Measurements from ENCODE around the gene WNT6. TPM values are rescaled to one million over a fixed set of nuclear protein-coding genes. Genes with fewer than 3 reads are reported as not detected.

The WNT6 gene
- polyA plus RNA-seq, 1 experiment = not detected

DNA sequence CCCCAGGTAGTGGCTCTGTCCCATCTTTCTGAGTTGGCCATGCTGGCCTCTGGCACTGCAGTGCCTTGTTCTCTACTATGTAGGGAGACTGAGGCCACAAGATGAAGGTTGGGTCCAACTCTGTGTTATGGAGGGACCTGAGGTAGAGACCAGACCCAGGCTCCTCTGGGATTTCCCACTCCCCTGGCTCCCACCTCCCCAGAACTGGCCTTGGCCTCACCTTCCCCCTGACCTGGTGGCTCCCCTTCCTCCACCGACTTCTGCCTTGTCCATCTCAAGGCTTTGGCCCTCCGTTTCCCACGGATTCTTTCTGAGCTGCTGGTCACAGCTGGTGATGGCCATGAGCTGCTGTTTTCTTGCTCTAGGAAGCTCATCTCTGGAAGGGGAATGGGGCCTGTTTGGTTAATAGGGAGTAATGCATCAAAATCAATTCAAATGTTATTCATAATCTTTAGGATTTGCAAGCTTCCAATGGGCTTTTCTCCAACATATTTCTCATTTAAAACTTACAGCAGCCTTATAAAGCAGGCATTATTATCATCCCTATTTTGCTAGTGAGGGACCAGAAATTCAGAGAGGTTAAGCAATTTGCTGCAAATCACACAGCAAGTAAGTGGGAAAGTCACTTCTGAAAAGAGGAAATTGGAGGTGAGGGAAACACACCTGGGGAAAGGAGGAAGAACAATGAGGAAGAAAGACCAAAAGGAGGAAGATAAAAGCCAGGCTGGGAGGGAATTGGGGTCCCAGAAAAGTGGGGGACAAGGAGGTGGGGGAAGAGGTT is 28.9 kb upstream of the WNT6 start:
- DNase-seq (ENCODE audit: low read depth) = no peak
- CTCF ChIA-PET = no interaction called here
- POLR2A ChIA-PET = no interaction called here
- no peaks in the 10 kb centered on the region for H3K36me3 ChIP-seq (ENCODE audit: control insufficient read depth, insufficient read depth, low read length)
- peaks cover 2% of the 10 kb centered on the region for H3K27me3 ChIP-seq (ENCODE audit: control insufficient read depth, insufficient read depth, low read length)
- TF ChIP-seq CTCF (IDR thresholded peaks at IDR 0.05; ENCODE audit: insufficient read depth, low read depth, low read length) = no peak
- H3K4me3 ChIP-seq (ENCODE audit: low read depth, low read length) = no peak overlapping the region

- no peak for TF ChIP-seq CTCF (IDR thresholded peaks at IDR 0.05; ENCODE audit: insufficient read depth, low read depth, low read length)
- DNase-seq (ENCODE audit: low read depth) = no peak
- Histone ChIP-seq H3K36me3 (ENCODE audit: control insufficient read depth, insufficient read depth, low read length) (no peaks in the 10 kb centered on the region), H3K27me3 (ENCODE audit: control insufficient read depth, insufficient read depth, low read length) (peaks cover 2% of the 10 kb centered on the region), H3K4me3 (ENCODE audit: low read depth, low read length) (no peak within 1 kb of the TSS)
- ChIA-PET CTCF (interaction anchor here (1.2 to 3.8 kb wide), 2 partner anchors 21 to 121 kb away, joined by 3 to 12 read pairs; partner anchors contain the start of gene TTLL4), POLR2A (no interaction called here)
These were observed 28.1 kb upstream of the WNT6 start, which contains the start of gene PRKAG3 for GRCh38 chr2:218831378-218831990. Gene PRKAG3, minus strand, starts transcription at chr2:218831803.

DNA sequence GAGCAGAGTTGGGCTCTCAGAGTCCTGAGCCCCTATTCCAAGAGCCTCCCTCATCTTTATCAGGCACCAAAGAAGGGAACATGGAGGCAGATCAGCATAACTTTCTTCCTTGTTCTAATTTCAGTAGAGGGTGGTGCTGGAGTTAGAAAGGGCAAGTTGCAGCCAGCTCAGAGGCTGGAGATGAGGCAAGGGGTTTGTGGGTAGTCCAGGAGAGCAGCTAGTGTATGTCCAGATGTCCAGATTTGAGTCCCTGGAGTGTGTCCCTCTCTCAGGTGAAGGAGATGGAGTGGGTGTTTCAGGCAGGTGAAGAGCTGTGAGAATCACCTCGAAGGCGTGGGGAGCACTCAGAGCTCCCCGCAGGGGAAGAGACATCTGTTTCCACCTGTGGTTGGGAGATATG is 27.5 kb upstream of the WNT6 start:
- TF ChIP-seq CTCF (IDR thresholded peaks at IDR 0.05; ENCODE audit: insufficient read depth, low read depth, low read length) = no peak
- POLR2A ChIA-PET = no interaction called here
- DNase-seq (ENCODE audit: low read depth) = no peak
- CTCF ChIA-PET = interaction anchor here (0.8 to 3.8 kb wide), 3 partner anchors 20 to 121 kb away, joined by 3 to 12 read pairs (median 3); partner anchors contain the start of gene TTLL4
- H3K36me3 ChIP-seq (ENCODE audit: control insufficient read depth, insufficient read depth, low read length) = no peaks in the 10 kb centered on the region
- H3K4me3 ChIP-seq (ENCODE audit: low read depth, low read length) = no peak overlapping the region
- peaks cover 2% of the 10 kb centered on the region for H3K27me3 ChIP-seq (ENCODE audit: control insufficient read depth, insufficient read depth, low read length)

GRCh38 chr2:218832520-218832919 is 27.1 kb upstream of the WNT6 start:
- ChIA-PET CTCF (interaction anchor here (0.8 to 3.8 kb wide), 5 partner anchors 20 to 173 kb away, joined by 3 to 12 read pairs (median 3); partner anchors contain the start of genes BCS1L, TTLL4 and ZNF142), POLR2A (no interaction called here)
- no peaks in the 10 kb centered on the region for H3K36me3 ChIP-seq (ENCODE audit: control insufficient read depth, insufficient read depth, low read length)
- peaks cover 2% of the 10 kb centered on the region for H3K27me3 ChIP-seq (ENCODE audit: control insufficient read depth, insufficient read depth, low read length)
- no peak for TF ChIP-seq CTCF (IDR thresholded peaks at IDR 0.05; ENCODE audit: insufficient read depth, low read depth, low read length)
- no peak overlapping the region for H3K4me3 ChIP-seq (ENCODE audit: low read depth, low read length)
- no peak for DNase-seq (ENCODE audit: low read depth)

GRCh38 chr2:218833023-218833609 is 26.5 kb upstream of the WNT6 start:
- peaks cover 2% of the 10 kb centered on the region for H3K27me3 ChIP-seq (ENCODE audit: control insufficient read depth, insufficient read depth, low read length)

More at GRCh38 chr2:218833023-218833609, 26.5 kb upstream of the WNT6 start:
- CTCF ChIA-PET = interaction anchor here (0.8 to 3.8 kb wide), 4 partner anchors 30 to 174 kb away, joined by 3 to 12 read pairs (median 4); partner anchors contain the start of genes BCS1L, TTLL4 and ZNF142
- Histone ChIP-seq H3K36me3 (ENCODE audit: control insufficient read depth, insufficient read depth, low read length) (no peaks in the 10 kb centered on the region), H3K4me3 (ENCODE audit: low read depth, low read length) (no peak overlapping the region)
- no peak for TF ChIP-seq CTCF (IDR thresholded peaks at IDR 0.05; ENCODE audit: insufficient read depth, low read depth, low read length)
- POLR2A ChIA-PET = no interaction called here
- DNase-seq (ENCODE audit: low read depth) = no peak
